SHP77 (cell line): Measurements from ENCODE around the gene OTOP3.
"Not testable (repeated sequence)": the region's sequence is repeated elsewhere in the genome, so short reads cannot be mapped to it uniquely, and the experiment has no call there.

ENCODE experiments used
- DNase-seq, 2 experiments: peaks; one replicate each; lab custom pipeline; 2025; lab: John Stamatoyannopoulos, UW

OTOP3 gene, protein sequence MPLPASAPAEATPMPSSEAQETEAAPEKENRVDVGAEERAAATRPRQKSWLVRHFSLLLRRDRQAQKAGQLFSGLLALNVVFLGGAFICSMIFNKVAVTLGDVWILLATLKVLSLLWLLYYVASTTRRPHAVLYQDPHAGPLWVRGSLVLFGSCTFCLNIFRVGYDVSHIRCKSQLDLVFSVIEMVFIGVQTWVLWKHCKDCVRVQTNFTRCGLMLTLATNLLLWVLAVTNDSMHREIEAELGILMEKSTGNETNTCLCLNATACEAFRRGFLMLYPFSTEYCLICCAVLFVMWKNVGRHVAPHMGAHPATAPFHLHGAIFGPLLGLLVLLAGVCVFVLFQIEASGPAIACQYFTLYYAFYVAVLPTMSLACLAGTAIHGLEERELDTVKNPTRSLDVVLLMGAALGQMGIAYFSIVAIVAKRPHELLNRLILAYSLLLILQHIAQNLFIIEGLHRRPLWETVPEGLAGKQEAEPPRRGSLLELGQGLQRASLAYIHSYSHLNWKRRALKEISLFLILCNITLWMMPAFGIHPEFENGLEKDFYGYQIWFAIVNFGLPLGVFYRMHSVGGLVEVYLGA

DNA sequence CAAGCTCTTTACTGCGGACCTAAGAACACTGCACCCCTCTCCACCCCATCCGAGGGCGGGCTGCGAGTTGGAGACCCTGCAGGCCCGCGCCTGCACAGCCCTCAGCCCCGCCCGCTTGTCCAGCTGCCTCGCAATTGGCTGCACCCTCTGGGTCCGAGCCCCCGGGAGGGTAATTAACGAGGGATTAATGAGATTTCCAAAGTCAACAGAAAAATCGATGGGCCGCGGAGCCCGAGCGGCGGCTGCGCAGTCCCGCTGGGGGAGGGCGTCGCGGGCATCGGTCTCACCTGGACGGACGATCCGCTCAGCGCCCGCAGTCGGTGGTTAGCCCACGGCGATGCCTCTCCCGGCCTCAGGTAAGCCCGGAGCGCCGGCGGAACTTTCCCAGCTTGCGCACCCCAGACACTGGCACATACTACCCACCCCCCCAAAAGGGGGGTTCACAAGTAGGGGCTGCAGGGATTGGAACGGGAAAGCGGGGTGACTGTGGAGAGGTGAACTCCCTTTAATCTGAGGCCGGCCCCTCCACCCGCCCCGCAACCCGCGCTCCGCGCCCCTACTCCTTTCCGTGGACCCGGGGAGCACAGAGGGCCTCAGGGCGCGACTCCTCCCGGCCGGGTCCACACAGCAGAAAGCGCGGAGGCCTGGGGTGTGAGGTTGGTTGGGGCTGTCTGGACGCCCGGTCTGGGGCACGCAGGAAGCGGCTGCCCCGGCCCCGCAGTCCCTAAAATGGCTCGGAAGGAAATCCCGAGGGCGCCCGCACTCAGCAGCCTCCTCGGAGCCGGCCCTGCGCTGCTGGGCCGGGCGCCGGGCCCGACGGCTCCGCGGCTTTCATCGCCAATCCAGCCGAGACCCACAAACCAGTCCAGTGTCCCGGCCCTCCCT is at the start of gene OTOP3:
TSS of gene OTOP3 (plus strand) at position 314 of the 885 bp plus-strand sequence. CDS start at position 338, 24 bp downstream.
- no peak for DNase-seq

DNA sequence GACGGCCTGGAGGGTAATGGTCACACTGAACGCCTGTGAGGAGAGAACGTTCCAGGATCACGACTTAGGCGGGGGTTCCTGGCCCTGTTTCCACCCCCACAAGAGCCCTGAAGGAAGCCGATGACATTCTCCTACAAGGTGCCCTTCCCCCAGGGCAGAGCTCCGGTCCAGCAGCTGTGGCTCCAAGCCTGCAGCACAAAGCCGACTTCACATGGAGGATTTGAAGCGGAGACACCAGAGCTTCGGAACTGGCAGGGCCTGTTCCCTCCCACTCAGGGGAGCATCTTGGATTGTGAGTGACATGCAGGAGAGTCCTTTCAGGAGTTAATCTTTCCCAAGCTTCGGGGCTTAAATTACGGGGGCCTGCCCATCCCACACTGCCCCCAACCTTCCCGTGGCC is 47.2 kb upstream of the OTOP3 start:
- DNase-seq, result no peak

DNA sequence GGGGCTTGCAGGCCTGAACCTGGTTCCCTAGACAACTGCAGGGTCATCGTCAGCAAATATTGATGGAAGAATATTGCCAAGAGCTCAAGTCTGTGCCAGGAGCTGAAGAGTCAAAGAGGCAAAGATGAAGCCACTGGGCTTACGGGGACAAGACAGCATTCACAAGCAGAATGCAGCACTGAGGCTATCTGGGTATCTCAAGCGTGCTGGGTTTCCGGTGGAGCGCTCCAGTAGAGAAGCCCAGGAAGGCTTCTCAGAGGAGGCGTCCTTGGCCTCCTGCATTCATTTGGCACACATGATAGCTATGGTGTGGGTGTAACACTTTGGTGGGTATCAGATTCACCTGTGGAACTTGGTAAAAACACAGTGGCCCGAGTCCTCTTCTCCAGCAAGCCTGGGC is 45.1 kb upstream of the OTOP3 start:
- DNase-seq, result no peak

DNA sequence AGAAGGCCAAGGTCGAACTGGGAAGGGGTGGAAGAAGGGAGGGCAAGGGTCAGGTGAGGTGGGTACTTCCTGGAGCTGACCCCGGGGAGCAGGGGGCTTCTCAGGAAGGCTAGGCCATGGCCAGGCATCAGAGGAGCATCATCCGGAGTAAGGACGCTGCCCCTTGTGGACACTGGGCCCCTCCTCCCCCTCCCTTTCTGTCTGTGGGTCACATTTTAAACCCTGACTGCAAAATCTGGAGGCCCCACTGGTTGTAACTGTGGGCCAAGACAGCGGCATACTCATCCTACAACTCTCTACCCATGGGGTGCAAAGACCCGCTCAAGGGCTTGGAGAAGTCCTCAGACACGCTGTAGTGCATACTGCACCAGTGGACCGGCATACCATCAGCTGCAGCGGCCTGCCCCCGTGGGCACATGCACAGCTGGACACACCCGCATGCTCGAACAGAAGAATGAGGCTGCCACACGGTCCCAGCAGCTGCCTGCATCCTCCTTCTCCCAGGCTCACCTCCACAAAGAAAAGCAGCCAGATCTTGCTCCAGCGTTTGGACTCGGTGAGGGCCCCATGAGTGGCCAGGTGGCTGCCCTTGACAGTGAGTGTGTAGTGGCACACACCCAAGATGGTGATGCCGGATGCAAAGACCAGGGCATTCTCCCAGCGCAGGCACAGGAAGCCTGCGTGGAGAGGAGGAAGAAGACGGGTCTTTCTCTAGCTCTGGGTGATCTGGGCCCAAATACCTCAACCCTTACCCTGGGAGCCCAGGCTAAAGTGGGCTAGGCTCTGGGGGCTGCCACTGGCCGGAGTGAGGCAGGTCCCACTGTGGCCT is 43.5 kb upstream of the OTOP3 start:
- DNase-seq, result peak in 1 of 2 experiments; percentile 16

DNA sequence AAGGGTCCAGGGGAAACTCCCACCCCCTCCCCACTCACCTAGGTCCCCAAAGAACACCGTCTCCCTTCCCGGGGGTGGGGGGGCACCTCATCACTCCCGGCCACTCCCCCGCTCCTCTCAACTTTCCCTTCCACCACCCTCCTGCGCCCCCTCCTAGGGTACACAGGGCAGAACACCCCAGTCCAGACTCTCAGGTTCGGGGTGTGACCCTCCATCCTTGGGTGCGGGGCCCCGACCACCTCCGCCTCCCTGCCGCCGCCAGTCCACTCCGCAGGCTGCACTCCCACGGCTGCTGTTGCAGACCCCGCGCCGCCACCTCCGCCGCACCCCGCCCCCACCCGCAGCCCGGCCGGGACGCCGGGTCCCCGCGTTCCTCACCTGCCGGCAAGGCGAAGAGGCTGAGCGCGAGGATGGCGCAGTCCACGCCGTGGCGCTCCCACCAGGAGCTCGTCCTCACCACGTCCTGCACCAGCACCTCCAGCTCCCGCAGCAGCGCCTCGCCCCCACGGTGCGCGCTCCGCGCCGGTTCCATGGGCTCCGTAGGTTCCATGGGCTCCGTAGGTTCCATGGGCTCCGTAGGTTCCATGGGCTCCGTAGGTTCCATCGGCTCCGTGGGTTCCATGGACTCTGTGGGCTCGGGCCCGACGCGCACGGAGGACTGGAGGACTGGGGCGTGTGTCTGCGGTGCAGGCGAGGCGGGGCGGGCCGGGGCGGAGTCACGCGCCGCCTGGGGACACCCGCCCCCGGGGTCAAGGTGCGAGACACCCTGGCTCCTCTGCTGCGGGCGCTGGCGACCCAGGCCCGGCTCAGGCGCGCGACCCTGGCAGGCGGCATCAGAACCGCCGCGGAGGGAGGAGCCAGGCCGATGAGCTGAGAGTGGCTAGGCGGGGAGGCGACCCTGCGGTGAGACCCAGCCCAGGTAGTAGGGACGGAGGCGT is 42.5 kb upstream of the OTOP3 start, which contains the start of gene FADS6:
TSS of gene FADS6 (minus strand) at position 660 of the 938 bp plus-strand sequence. CDS start at position 622, 38 bp downstream.
- no peak for DNase-seq

DNA sequence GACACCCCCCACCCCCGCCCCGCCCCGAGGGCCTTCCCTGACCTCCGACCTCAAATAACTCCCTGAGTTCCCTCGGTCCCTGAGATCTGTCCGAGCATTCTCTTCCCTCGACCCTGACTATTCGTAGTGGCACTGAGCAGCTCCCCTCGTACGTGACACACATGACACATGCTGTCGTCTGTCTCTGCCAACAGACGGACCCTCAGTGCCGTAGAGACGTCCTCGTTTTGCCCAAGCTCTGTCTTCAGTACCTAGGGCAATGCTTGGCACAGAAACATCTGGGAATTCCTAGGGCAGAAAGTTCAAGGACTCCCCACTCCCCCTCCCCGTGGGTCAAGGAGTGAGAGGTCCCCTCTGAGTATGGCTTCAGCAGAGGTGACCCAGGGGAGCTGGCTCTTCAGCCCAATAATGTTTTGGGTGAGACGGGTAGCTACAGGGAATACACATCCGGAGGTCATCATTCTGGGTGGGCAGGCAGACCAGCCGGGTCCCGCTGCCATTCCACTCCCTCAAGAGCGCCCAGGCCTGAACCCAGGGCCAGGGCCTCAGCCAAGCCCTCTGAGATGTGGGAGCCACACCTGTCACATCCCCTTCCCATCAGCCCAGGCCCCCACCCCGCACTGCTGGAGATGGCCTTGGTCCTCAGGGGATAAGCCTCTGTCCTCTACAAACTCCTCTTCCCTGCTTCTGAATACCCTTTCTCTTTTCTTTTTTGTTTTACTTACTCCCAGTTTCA is 41.6 kb upstream of the OTOP3 start:
- DNase-seq, result no peak

DNA sequence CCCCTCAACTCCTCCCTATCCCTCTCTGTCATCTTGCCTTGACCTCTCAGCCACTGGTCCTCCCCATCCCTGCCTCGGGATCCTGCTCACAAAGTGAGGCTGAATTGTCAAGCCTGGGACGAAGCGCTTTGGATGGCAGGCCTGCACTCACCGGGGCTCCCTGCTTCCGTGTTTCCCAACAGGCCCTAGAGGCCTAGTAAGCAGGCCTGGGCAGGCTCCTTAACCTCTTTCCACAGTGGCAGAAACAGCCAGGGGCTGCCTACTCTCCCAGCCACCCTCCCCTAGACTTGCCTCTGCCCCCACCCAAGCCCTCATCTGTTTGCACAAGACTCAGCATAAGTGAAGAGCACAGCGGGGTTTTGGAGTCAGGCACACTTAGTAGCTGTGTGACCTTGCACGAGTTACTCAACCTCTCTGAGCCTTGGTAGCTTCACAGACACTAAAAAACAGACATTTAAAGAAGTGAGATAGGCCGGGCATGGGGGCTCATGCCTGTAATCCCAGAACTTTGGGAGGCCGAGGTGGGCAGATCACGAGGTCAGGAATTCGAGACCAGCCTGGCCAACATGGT is 37.2 kb upstream of the OTOP3 start:
- DNase-seq, result no peak

DNA sequence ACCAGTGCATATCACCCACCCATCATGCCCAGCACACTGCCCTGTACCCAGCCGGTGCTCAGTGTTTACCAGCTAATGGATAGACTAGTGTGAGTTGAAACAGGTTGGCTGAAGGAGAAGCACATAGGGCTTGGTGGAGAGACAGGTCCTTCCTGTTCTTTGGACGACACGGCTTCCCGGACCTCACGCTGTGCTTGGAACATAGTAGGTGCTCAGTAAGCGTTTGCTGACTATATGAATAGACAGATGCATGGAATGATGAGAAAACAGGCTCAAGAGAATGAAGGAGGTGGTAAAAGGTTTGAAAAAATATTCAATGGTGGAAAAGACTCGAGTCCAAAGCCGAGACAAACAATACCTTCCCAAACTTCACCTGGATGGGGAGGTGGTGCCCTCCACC is 35.5 kb upstream of the OTOP3 start:
- DNase-seq, result no peak

DNA sequence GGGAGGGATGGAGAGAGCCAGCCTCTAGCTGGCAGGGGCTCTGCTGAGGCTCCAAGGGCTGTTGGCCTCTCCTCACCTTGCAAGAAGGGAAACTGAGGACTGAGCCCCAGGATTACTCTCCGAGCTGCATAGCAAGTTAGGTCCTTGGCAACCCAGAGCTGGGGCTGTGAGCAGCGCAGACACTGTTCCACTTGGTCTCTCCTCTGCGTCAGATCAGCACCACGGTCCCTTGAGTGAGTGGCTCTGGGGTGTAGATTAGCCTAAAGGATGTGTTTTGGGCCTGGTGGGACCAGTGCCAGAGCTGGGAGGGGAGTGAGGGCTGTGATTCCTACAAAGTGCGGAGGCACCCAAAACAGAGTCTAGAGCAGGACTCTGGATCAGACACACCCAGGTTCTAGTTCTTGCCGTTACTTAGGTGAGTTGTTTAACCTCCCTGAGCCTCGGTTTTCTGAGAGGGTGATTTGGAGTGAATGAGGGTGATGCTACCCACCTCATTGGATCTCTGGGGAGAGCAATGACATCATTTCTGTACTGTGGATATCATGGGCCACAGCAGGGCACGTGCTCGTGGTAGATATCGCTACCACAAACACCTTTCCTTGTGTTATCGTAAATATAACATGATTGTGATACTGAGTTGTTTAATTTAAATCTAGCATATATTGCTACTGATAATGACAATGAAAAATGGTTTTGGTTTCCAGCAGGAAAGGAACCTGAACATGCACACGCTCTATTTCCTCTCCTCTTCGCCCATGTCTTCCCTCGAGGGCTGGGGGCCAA is 34.2 kb upstream of the OTOP3 start:
- DNase-seq, result no peak

DNA sequence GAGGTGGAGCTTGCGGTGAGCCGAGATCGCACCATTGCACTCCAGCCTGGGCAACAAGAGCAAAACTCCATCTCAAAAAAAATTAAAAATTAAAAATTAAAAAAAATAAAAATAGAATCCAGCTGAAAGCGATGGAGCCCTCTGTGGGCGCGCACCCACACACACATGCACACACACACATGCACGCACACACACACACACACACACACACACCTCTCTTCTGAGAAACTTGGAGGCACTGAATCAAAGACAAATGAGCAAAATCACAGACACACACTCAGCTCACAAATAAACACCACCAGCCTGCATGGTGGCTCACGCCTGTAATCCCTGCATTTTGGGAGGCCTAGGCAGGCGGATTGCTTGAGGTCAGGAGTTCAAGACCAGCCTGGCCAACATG is 32.7 kb upstream of the OTOP3 start:
- no peak for DNase-seq

DNA sequence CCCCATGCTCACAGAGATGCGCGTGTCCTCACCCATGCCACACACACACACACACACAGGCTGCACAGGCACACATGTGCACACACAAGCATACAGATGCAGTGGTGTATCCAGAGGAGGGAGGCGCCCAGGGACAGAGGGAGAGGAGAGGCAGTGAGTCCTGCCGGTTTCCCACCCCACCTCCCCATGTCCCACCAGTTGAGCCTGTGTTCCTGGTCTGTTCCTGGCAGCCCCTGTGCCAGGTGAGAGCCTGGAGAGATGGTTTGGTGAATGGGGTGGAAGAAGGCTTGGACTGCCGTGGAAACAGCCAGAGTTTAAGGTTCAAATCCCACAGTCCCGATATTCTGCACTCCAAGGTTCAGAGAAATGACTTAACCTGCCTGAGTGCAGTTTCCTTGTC is 32.0 kb upstream of the OTOP3 start:
- DNase-seq, result no peak

DNA sequence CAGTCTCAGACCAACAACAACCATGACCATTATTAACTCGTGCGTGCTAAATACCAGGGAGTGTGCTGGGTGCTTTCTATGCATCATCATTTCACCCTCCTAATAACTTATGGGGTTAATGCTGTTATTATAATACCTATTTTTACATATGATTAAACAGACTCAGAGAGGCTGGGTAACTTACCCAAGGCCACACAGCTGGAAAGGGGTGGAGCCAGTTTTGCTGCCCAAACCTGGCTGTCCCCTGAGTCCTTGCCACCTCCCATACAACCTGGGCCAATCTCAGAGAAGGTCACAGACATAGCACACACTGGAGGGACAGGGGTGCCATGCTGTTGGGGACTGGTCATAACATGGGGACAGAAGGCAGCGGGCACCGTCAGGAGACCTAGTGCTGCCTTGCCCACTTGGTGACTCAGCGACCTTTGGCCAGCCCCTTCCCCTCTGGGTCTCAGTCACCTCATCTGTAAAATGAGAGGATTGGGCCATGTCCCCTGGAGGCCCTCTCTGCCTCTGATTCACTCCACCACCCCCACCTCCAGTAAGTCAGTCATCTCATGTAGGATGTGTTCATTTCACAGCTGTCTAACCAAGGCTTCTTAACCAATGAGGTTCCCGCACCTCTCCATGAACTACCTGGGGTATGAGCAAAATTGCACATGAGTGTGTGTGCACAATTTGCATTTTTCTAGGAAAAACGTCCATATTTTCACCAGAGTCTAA is 30.9 kb upstream of the OTOP3 start:
- no peak for DNase-seq

DNA sequence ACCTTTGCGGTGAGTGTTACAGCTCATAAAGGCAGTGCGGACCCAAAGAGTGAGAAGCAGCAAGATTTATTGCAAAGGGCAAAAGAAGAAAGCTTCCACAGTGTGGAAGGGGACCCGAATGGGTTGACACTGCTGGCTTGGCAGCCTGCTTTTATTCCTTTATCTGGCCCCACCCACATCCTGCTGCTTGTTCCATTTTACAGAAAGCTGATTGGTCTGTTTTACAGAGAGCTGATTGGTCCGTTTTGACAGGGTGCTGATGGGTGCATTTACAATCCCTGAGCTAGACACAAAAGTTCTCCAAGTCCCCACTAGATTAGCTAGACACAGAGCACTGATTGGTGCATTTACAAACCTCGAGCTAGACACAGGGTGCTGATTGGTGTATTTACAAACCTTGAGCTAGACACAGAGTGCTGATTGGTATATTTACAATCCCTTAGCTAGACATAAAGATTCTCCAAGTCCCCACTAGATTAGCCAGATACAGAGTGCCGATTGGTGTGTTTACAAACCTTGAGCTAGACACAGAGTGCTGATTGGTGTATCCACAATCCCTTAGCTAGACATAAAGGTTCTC is 29.4 kb upstream of the OTOP3 start:
- not testable (repeated sequence) for DNase-seq

DNA sequence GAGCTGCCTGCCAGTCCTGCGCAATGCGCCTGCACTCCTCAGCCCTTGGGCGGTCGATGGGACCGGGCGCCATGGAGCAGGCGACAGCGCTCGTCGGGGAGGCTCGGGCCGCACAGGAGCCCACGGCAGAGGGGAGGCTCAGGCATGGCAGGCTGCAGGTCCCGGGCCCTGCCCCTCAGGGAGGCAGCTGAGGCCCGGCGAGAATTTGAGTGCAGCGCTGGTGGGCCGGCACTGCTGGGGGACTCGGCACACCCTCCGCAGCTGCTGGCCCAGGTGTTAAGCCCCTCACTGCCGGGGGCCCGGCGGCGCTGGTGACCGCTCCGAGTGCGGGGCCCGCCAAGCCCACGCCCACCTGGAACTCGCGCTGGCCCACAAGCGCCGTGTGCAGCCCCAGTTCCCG is 28.7 kb upstream of the OTOP3 start:
- no peak for DNase-seq

DNA sequence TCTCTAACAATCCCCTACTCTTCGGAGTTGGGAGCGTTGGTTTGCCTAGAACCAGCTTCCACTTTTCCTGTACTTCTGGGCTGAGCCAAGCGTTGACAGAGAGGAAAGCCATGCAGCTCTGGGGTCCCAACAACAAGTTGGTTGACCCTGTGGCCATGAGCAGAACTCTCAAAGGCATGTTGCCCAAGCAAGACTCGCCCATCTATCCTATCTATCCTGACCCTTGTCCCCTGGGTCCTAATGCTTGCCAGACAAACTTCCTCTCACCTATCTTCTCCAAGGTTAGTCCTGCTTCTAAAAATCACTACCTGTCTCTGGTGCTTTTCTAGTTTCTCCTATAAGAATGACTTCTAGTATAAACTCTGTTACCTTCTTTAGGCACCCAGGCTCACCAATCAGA is 26.6 kb upstream of the OTOP3 start:
- DNase-seq, result not testable (repeated sequence)

DNA sequence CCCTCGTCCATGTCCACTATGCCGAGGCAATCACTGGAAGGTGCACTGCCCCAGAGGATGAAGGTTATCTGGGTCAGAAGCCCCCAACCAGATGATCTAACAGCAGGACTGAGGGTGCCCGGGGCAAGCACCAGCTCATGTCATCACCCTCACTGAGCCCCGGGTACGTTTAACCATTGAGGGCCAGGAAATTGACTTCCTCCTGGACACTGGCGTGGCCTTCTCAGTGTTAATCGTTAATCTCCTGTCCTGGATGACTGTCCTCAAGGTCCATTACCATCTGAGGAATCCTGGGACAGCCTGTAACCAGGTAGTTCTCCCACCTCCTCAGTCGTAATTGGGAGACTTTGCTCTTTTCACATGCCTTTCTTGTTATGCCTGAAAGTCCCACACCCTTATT is 24.3 kb upstream of the OTOP3 start:
- DNase-seq, result not testable (repeated sequence)

DNA sequence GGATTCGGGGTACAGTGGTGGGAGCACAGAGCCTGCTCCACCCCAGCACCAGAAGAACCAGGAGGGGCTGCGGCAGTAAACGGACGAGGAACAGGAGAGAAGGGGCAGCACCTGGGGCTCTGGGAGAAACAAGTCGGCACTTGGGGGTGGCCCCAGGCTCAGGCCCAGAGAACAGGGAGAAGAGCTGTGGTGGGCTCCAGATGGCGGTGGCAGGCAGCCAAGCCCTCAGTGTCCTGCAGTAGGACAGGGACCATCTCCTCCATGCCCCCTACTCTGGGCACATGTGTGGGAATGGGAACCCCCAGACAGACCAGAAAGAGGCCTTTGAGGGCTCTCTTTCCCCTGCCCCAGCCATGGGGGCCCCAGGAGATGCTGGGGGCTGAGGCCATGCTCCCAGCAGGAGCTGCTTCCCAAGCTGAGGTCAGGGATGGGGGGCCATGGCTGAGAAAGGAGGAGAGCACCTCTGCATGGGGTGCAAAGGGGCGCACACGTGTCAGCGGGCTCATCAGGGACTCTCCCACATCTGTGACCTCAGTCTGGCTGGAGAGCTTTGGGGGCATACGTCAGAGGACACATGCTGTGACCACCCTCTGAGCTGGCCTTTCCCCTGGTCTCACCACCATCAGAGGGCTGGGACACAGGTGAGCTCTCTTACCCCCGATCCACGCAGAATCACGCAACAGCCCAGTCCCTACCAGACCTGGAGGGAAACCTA is 19.4 kb upstream of the OTOP3 start:
- DNase-seq, result no peak
